ENCODE data around the gene AGL.
"Not testable (repeated sequence)": the region's sequence is repeated elsewhere in the genome, so short reads cannot be mapped to it uniquely, and the experiment has no call there.

AGL gene

DNA sequence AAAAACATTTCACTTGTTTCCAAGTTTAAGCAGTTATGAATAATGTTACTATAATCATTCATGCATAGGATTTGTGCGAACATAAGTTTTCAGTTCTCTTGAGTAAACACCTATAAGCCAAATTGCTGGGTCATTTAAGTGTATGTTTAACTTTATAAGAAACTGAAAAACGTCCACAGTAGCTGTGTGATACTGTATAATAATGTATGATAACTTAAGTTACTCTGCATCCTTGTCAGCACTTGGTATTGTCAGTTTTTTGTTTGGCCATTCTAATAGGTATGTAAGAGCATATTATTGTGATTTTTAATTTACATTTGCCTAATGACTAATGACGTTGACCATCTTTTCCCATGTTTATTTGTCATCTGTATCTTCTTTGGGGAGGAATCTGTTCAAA, 105.2 kb downstream of the AGL start:
- H3K4me3 ChIP-seq (ENCODE audit: low read depth, low read length), result no peak overlapping the region
- no peaks in the 10 kb centered on the region for H3K27me3 ChIP-seq (ENCODE audit: insufficient read depth, low read depth, severe bottlenecking)
- TF ChIP-seq, protein P1, sequence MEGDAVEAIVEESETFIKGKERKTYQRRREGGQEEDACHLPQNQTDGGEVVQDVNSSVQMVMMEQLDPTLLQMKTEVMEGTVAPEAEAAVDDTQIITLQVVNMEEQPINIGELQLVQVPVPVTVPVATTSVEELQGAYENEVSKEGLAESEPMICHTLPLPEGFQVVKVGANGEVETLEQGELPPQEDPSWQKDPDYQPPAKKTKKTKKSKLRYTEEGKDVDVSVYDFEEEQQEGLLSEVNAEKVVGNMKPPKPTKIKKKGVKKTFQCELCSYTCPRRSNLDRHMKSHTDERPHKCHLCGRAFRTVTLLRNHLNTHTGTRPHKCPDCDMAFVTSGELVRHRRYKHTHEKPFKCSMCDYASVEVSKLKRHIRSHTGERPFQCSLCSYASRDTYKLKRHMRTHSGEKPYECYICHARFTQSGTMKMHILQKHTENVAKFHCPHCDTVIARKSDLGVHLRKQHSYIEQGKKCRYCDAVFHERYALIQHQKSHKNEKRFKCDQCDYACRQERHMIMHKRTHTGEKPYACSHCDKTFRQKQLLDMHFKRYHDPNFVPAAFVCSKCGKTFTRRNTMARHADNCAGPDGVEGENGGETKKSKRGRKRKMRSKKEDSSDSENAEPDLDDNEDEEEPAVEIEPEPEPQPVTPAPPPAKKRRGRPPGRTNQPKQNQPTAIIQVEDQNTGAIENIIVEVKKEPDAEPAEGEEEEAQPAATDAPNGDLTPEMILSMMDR (IDR thresholded peaks at IDR 0.05; ENCODE audit: low read depth, low read length), result no peak
- no peak overlapping the region for H3K27ac ChIP-seq
- H3K36me3 ChIP-seq, result no peaks in the 10 kb centered on the region
- DNase-seq, result no peak
- H3K9me3 ChIP-seq (ENCODE audit: severe bottlenecking), result no peaks in the 10 kb centered on the region

DNA sequence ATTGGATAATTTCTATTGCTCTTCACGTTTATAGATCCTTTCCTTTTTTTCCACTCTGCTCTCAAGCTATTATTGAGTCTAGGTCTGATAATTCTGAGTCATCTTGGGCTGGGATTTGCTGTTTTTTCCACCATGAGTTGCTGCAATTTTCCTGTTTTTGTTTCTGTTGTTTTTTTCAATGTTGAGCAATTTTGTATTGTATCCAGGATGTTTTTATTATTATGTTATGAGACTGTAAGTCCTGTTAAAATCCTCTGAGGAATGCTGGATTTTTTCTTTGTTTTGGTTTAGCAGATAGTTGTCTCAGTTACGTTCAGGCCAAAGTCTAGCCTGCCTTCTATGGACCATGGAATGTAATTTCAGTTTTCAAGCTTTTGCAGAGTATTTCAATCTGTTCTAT, 106.6 kb downstream of the AGL start:
- DNase-seq, result no peak
- Histone ChIP-seq H3K27me3 (ENCODE audit: insufficient read depth, low read depth, severe bottlenecking) (no peaks in the 10 kb centered on the region), H3K4me3 (ENCODE audit: low read depth, low read length) (no peak overlapping the region), H3K9me3 (ENCODE audit: severe bottlenecking) (no peaks in the 10 kb centered on the region), H3K27ac (no peak overlapping the region), H3K36me3 (no peaks in the 10 kb centered on the region)
- TF ChIP-seq, protein P1 (IDR thresholded peaks at IDR 0.05; ENCODE audit: low read depth, low read length), result no peak

DNA sequence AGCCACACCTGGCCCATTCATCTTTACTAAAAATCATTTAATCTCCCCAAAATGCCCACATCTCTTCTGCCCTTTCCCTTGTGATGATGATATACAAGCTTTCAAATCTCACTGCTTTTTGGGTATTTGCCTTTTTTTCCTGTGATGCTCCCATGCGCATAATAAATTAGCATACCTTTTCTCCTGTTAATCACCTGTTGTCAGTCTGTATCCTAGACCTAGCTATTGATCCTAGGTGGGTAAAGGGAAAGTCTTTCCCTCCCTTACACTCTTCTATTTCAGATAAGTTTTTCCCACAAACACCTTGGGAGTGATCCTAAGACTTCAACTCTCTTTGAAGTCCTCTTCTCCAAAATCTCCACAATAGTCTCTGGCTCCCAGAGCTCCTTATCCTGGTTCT, 107.7 kb downstream of the AGL start:
- H3K4me3 ChIP-seq (ENCODE audit: low read depth, low read length), result no peak overlapping the region
- no peaks in the 10 kb centered on the region for H3K27me3 ChIP-seq (ENCODE audit: insufficient read depth, low read depth, severe bottlenecking)
- H3K36me3 ChIP-seq, result no peaks in the 10 kb centered on the region
- H3K27ac ChIP-seq, result no peak overlapping the region
- TF ChIP-seq, protein P1 (IDR thresholded peaks at IDR 0.05; ENCODE audit: low read depth, low read length), result no peak
- no peaks in the 10 kb centered on the region for H3K9me3 ChIP-seq (ENCODE audit: severe bottlenecking)
- DNase-seq, result no peak

DNA sequence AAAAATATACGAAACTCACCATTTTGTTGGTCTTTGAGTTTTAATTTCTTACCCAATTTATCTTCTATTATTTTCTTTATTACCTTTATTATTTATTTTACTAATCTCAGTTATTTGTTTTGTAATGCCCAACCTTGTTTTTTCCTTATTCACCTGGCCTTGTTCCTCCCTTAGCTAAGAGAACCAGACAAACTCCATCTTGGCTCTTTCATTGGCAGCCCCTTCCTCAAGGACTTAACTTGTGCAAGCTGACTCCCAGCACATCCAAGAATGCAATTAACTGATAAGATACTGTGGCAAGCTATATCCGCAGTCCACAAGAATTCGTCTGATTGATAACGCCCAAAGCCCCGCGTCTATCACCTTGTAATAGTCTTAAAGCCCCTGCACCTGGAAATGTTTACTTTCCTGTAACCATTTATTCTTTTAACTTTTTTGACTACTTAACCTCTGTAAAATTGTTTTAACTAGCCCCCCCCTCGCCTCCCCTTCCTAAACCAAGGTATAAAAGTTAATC, 109.1 kb downstream of the AGL start:
- H3K27me3 ChIP-seq (ENCODE audit: insufficient read depth, low read depth, severe bottlenecking); DNase-seq; H3K27ac ChIP-seq; H3K36me3 ChIP-seq; H3K4me3 ChIP-seq (ENCODE audit: low read depth, low read length); H3K9me3 ChIP-seq (ENCODE audit: severe bottlenecking): not testable (repeated sequence)

DNA sequence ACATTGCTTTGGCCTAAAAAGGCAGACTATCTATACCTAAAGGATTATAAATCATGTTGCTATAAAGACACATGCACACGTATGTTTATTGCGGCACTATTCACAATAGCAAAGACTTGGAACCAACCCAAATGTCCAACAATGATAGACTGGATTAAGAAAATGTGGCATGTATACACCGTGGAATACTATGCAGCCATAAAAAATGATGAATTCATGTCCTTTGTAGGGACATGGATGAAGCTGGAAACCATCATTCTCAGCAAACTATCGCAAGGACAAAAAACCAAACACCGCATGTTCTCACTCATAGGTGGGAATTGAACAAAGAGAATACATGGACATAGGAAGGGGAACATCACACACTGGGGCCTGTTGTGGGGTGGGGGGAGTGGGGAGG, 110.1 kb downstream of the AGL start:
- H3K4me3 ChIP-seq (ENCODE audit: low read depth, low read length); H3K36me3 ChIP-seq; H3K9me3 ChIP-seq (ENCODE audit: severe bottlenecking); H3K27me3 ChIP-seq (ENCODE audit: insufficient read depth, low read depth, severe bottlenecking); DNase-seq; H3K27ac ChIP-seq: not testable (repeated sequence)

DNA sequence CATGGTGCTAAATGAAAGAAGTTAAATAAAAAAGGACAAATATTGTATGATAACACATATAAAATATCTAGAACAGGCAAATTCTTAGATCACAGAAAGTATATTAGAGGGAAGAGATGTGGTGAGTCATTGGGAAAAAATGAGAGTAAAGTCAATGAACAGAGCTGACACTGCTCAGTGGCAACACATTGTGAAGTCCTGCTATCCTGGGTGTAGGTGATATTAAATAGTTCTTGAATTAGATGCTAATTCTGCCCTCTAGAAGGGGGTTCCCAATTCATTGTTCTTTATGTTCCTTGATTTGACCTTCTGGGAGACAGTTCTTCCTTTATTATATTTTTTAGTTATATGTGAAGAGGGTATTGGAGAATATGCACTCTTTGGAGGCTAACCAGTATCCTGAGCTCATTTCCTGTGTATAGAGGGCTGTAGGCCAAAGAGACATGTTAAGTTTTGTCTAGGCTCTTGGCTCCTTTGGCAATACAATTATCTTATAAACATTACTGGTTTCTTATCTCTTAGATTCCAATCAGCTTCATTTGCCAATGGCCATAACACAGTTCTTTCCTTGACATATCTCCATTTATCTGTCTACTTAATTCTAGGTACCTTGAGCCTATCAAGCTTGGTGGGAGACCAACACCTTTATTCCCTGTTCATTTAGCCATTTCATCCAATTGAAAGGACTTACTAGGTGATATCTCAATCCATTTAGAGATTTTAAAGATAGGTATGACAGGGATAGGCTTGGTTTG, 113.1 kb downstream of the AGL start:
- DNase-seq, result no peak
- Histone ChIP-seq H3K27ac (no peak overlapping the region), H3K4me3 (ENCODE audit: low read depth, low read length) (no peak overlapping the region), H3K27me3 (ENCODE audit: insufficient read depth, low read depth, severe bottlenecking) (no peaks in the 10 kb centered on the region), H3K9me3 (ENCODE audit: severe bottlenecking) (no peaks in the 10 kb centered on the region), H3K36me3 (no peaks in the 10 kb centered on the region)
- TF ChIP-seq, protein P1 (IDR thresholded peaks at IDR 0.05; ENCODE audit: low read depth, low read length), result no peak

DNA sequence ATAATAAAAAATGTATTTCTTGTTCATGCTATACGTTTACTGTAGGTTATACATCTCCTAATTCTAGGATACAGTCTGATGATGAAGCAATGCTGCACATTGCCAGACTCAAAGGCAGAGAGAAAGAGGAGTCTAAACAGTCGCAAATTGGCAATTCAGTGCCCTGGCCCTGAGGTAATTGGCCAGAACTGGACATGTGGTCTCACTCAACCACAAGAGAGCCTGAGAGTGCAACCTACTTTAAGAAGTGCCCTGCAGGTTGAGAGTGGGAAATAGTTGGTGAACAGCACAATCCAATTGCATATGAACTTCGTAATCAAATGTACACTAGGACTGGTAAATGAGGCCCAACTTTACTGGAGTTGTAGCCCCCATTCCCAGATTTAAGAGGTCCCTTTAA, 114.6 kb downstream of the AGL start:
- no peak for DNase-seq
- TF ChIP-seq, protein P1 (IDR thresholded peaks at IDR 0.05; ENCODE audit: low read depth, low read length), result no peak
- Histone ChIP-seq H3K9me3 (ENCODE audit: severe bottlenecking) (no peaks in the 10 kb centered on the region), H3K4me3 (ENCODE audit: low read depth, low read length) (no peak overlapping the region), H3K27ac (no peak overlapping the region), H3K27me3 (ENCODE audit: insufficient read depth, low read depth, severe bottlenecking) (no peaks in the 10 kb centered on the region), H3K36me3 (no peaks in the 10 kb centered on the region)

Data from WERI-Rb-1 (cell line).